ENCODE results near the gene CRYBG2.

GRCh38 chr1:26278303-26278702 lies 75.6 kb downstream of the CRYBG2 start:
- no peak for TF ChIP-seq CTCF (IDR thresholded peaks at IDR 0.05)
- TF ChIP-seq FOXP4 (CRISPR knock-in tag; IDR thresholded peaks at IDR 0.05) = no peak

Measured in WTC11 (cell line).